ENCODE measurements around the gene LRRC45. TPM values are rescaled to one million over a fixed set of nuclear protein-coding genes. Genes with fewer than 3 reads are reported as not detected.

LRRC45 gene
- total and polyA plus RNA-seq, 2 of the 4 experiments (the other 2 are of a cell fraction), result 7.2 to 10.2 TPM

DNA sequence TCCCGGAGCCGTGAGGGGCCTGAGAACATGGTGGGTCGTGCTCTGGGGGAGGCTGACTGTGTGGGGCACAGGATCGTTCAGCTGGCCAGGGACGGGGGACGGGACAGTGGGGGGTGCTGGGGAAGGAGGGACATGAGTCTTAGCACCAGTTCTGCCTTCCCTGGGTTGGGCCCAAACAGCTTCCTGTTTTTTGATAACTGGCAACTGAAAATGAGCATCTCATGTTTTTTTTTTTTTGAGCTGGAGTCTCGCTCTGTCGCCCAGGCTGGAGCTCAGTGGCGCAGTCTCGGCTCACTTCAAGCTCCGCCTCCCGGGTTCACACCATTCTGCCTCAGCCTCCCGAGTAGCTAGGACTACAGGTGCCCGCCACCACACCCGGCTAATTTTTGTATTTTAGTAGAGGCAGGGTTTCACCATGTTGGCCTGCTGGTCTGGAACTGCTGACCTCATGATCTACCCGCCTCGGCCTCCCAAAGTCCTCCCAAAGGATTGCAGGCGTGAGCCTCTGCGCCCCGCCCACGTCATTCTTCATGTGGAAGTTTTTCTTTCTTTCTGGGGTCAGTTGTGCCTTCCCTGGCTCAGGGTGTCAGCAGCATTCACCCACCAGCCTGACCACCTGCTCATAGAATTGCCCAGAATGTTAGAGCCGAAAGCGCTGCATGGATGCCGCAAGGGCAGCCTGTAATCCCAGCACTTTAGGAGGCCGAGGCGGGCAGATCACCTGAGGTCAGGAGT is 39.3 kb upstream of the LRRC45 start:
- POLR2A ChIA-PET (ENCODE audit: unreplicated experiment), result no interaction called here
- Histone ChIP-seq H4K20me1 (ENCODE audit: insufficient read depth, low read length) (no peaks in the 10 kb centered on the region), H3K23ac (ENCODE audit: low read depth, low read length) (no peak overlapping the region), H3K27ac (ENCODE audit: insufficient read depth, low read length) (no peak overlapping the region), H2BK5ac (ENCODE audit: low read depth, low read length, poor library complexity, severe bottlenecking) (no peak overlapping the region), H2AK9ac (replicated peaks; ENCODE audit: low read depth, low read length, poor library complexity) (no peak overlapping the region), H3K18ac (ENCODE audit: low read depth, low read length) (no peak overlapping the region), H3K9ac (ENCODE audit: low read depth, low read length) (no peak overlapping the region), H3K4me1 (ENCODE audit: control insufficient read depth, insufficient read depth, low read length) (no peaks in the 10 kb centered on the region), H3K9me3 (ENCODE audit: control insufficient read depth, insufficient read depth, low read length) (no peaks in the 10 kb centered on the region), H3K9me1 (ENCODE audit: insufficient read depth, low read length) (peaks cover 2% of the 10 kb centered on the region; the same call in 1 of the 2 replicates), H4K5ac (ENCODE audit: low read depth, low read length) (no peak overlapping the region), H3K4me3 (ENCODE audit: insufficient read depth, low read depth, low read length) (no peak overlapping the region), H3K36me3 (ENCODE audit: control insufficient read depth, insufficient read depth, low read length) (peaks cover 39% of the 10 kb centered on the region), H3K4me2 (ENCODE audit: low read depth, low read length) (no peak overlapping the region), H3K4ac (ENCODE audit: low read depth, low read length) (no peak overlapping the region), H3K14ac (replicated peaks; ENCODE audit: low read depth, low read length) (no peak overlapping the region), H2AK5ac (ENCODE audit: low read depth, low read length) (no peak overlapping the region), H2BK15ac (ENCODE audit: low read depth, low read length) (no peak overlapping the region), H2AFZ (replicated peaks; ENCODE audit: low read length, poor library complexity) (no peak overlapping the region), H4K8ac (ENCODE audit: low read depth in 2 of 2, low read length in 2 of 2) (no peak overlapping the region), H3K27me3 (ENCODE audit: control insufficient read depth, insufficient read depth, low read length) (no peaks in the 10 kb centered on the region), H3K79me1 (ENCODE audit: low read depth in 1 of 2, low read length in 2 of 2) (peaks cover 5 to 16% of the 10 kb centered on the region in 2 experiments; a peak in 3 of 4 replicates), H2BK120ac (ENCODE audit: low read depth, low read length) (no peak overlapping the region), H4K91ac (ENCODE audit: insufficient read depth, low read depth, low read length) (no peak overlapping the region), H2BK20ac (ENCODE audit: low read depth, low read length) (no peak overlapping the region), H3K56ac (ENCODE audit: extremely low read depth, insufficient read depth, low read length) (no peak overlapping the region)
- CTCF ChIA-PET, result no interaction called here
- intact Hi-C loops (cut with micrococcal nuclease) (no loop called here), dilution Hi-C loops (cut with HindIII; ENCODE audit: low sequenced_read_pairs, unreplicated experiment) (no loop called here), in situ Hi-C loops (cut with MboI; ENCODE audit: low sequenced_read_pairs) (no loop called here)
- 100% methylated on average over 9 of the region's 26 CpGs; no CpG with 5 or more reads in 1 of the 2 experiments for WGBS, 2 experiments (ENCODE audit: extremely low coverage in 2 of 2, insufficient read length in 1 of 2)
- ATAC-seq (ENCODE audit: low read depth) (no peak), DNase-seq (no peak)
- BruUV-seq (replicated peaks), result no TSS peak
- no peak for TF ChIP-seq MAFK (IDR thresholded peaks at IDR 0.05; ENCODE audit: low read depth, low read length)
- TF ChIP-seq RFX5 (IDR thresholded peaks at IDR 0.05; ENCODE audit: low read depth, low read length), result no peak
- TF ChIP-seq, protein P1, sequence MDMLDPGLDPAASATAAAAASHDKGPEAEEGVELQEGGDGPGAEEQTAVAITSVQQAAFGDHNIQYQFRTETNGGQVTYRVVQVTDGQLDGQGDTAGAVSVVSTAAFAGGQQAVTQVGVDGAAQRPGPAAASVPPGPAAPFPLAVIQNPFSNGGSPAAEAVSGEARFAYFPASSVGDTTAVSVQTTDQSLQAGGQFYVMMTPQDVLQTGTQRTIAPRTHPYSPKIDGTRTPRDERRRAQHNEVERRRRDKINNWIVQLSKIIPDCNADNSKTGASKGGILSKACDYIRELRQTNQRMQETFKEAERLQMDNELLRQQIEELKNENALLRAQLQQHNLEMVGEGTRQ (IDR thresholded peaks at IDR 0.05; ENCODE audit: low read depth, low read length), result no peak
- no peak for TF ChIP-seq BHLHE40 (IDR thresholded peaks at IDR 0.05; ENCODE audit: low read depth, low read length)
- TF ChIP-seq NFE2L2 (IDR thresholded peaks at IDR 0.05; ENCODE audit: low read depth, low read length), result no peak
- no peak for TF ChIP-seq SMC3 (IDR thresholded peaks at IDR 0.05; ENCODE audit: low read depth, low read length)
- TF ChIP-seq FOS (IDR thresholded peaks at IDR 0.05; ENCODE audit: low read depth, low read length), result no peak

All from IMR-90 (cell line).